ENCODE measurements around the gene SLC7A8. TPM values are rescaled to one million over a fixed set of nuclear protein-coding genes. Genes with fewer than 3 reads are reported as not detected.

The SLC7A8 gene
- polyA plus RNA-seq, 1 donor (not counting 4 experiments of a cell fraction or from before 2014, with no cell fraction given) = 29.1 TPM

DNA sequence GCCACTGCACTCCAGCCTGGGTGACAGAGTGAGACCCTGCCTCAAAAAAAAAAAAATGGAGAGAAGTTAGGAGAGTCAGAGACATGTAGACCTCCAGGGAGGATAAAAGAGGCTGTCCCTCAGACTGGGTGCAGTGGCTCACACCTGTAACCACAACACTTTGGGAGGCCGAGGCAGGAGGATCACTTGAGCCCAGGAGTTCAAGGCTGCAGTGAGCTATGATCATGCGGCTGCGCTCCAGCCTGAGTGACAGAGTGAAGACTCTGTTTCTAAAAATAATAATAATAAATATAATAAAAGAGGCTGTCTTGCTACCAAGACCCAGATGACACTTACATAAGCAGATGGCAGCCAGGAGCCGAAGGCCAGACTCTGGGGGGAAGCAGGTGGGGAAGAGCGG, 18.5 kb downstream of the SLC7A8 start:
- H3K27me3 ChIP-seq (ENCODE audit: control insufficient read depth, extremely low read depth, insufficient read depth, low read length) = no peaks in the 10 kb centered on the region
- no peak for TF ChIP-seq EZH2 (IDR thresholded peaks at IDR 0.05; ENCODE audit: low read length)
- TF ChIP-seq, protein P1, sequence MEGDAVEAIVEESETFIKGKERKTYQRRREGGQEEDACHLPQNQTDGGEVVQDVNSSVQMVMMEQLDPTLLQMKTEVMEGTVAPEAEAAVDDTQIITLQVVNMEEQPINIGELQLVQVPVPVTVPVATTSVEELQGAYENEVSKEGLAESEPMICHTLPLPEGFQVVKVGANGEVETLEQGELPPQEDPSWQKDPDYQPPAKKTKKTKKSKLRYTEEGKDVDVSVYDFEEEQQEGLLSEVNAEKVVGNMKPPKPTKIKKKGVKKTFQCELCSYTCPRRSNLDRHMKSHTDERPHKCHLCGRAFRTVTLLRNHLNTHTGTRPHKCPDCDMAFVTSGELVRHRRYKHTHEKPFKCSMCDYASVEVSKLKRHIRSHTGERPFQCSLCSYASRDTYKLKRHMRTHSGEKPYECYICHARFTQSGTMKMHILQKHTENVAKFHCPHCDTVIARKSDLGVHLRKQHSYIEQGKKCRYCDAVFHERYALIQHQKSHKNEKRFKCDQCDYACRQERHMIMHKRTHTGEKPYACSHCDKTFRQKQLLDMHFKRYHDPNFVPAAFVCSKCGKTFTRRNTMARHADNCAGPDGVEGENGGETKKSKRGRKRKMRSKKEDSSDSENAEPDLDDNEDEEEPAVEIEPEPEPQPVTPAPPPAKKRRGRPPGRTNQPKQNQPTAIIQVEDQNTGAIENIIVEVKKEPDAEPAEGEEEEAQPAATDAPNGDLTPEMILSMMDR (optimal IDR thresholded peaks at IDR 0.05 in 1 of 3, IDR thresholded peaks at IDR 0.05 in 1 of 3, conservative IDR thresholded peaks at IDR 0.05 in 1 of 3; ENCODE audit: extremely low read depth in 1 of 3, insufficient read depth in 2 of 3, low read length in 3 of 3) = no peak
- H3K79me2 ChIP-seq (ENCODE audit: control insufficient read depth, insufficient read depth, low read length) = no peaks in the 10 kb centered on the region
- no peak for FAIRE-seq
- H4K20me1 ChIP-seq (ENCODE audit: control insufficient read depth, extremely low read depth, insufficient read depth, low read length) = no peaks in the 10 kb centered on the region
- DNase-seq (ENCODE audit: low read depth, low spot score) = no peak
- dilution Hi-C loops (cut with MboI; ENCODE audit: extremely low pct_ligation_motif_present, low sequenced_read_pairs) = no loop called here
- H3K4me2 ChIP-seq (ENCODE audit: control insufficient read depth, extremely low read depth, insufficient read depth, low read depth, low read length) = no peak overlapping the region
- peaks cover 11% of the 10 kb centered on the region for H3K4me1 ChIP-seq (ENCODE audit: control insufficient read depth, extremely low read depth, insufficient read depth, low read length)
- H3K9ac ChIP-seq (ENCODE audit: control insufficient read depth, extremely low read depth, insufficient read depth, low read length) = no peak overlapping the region
- H3K4me3 ChIP-seq (ENCODE audit: control insufficient read depth in 2 of 3, extremely low read depth in 1 of 3, insufficient read depth in 2 of 3, low read depth in 1 of 3, low read length in 3 of 3) = no peak overlapping the region
- H3K36me3 ChIP-seq (ENCODE audit: control insufficient read depth in 2 of 2, extremely low read depth in 1 of 2, insufficient read depth in 2 of 2, low read length in 2 of 2) = peaks cover 0 to 21% of the 10 kb centered on the region in 2 experiments
- no peak overlapping the region for H3K27ac ChIP-seq (ENCODE audit: control insufficient read depth, insufficient read depth, low read length)
- H3K9me3 ChIP-seq (ENCODE audit: control insufficient read depth, low read depth, low read length) = no peaks in the 10 kb centered on the region
- no peaks in the 10 kb centered on the region for H3K9me1 ChIP-seq (ENCODE audit: control insufficient read depth, extremely low read depth, insufficient read depth, low read length)
- H2AFZ ChIP-seq (ENCODE audit: control insufficient read depth, low read length) = no peak overlapping the region

DNA sequence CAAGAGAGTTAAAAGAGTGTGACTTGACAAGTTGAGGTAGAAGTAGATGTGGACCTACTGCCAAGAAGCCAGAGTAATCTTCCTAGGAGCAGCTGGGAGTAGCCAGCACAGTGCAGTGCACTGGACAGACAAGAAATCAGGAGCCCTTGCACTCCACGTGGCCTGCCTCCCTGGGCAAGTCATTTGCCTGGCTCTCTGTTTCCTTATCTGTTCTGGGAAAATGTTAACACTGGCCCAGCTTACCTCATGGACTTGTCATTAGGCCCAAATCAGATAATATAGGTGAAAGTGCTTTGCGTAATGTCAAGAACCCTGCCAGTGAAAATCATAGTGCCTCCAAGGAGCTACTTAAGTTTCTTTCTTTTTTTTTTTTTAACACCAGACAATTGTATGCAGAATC, 19.2 kb downstream of the SLC7A8 start:
- Histone ChIP-seq H3K4me2 (ENCODE audit: control insufficient read depth, extremely low read depth, insufficient read depth, low read depth, low read length) (no peak overlapping the region), H3K9ac (ENCODE audit: control insufficient read depth, extremely low read depth, insufficient read depth, low read length) (no peak overlapping the region), H3K27me3 (ENCODE audit: control insufficient read depth, extremely low read depth, insufficient read depth, low read length) (no peaks in the 10 kb centered on the region), H3K27ac (ENCODE audit: control insufficient read depth, insufficient read depth, low read length) (no peak overlapping the region), H3K79me2 (ENCODE audit: control insufficient read depth, insufficient read depth, low read length) (no peaks in the 10 kb centered on the region), H3K36me3 (ENCODE audit: control insufficient read depth in 2 of 2, extremely low read depth in 1 of 2, insufficient read depth in 2 of 2, low read length in 2 of 2) (peaks cover 0 to 23% of the 10 kb centered on the region in 2 experiments), H3K4me1 (ENCODE audit: control insufficient read depth, extremely low read depth, insufficient read depth, low read length) (peaks cover 10% of the 10 kb centered on the region), H3K9me1 (ENCODE audit: control insufficient read depth, extremely low read depth, insufficient read depth, low read length) (no peaks in the 10 kb centered on the region), H3K9me3 (ENCODE audit: control insufficient read depth, low read depth, low read length) (no peaks in the 10 kb centered on the region), H2AFZ (ENCODE audit: control insufficient read depth, low read length) (no peak overlapping the region), H4K20me1 (ENCODE audit: control insufficient read depth, extremely low read depth, insufficient read depth, low read length) (no peaks in the 10 kb centered on the region), H3K4me3 (ENCODE audit: control insufficient read depth in 2 of 3, extremely low read depth in 1 of 3, insufficient read depth in 2 of 3, low read depth in 1 of 3, low read length in 3 of 3) (no peak overlapping the region)
- no peak for FAIRE-seq
- no peak for DNase-seq (ENCODE audit: low read depth, low spot score)
- TF ChIP-seq EZH2 (IDR thresholded peaks at IDR 0.05; ENCODE audit: low read length) = no peak
- TF ChIP-seq, protein P1 (optimal IDR thresholded peaks at IDR 0.05 in 1 of 3, IDR thresholded peaks at IDR 0.05 in 1 of 3, conservative IDR thresholded peaks at IDR 0.05 in 1 of 3; ENCODE audit: extremely low read depth in 1 of 3, insufficient read depth in 2 of 3, low read length in 3 of 3) = no peak
- dilution Hi-C loops (cut with MboI; ENCODE audit: extremely low pct_ligation_motif_present, low sequenced_read_pairs) = no loop called here

All from keratinocyte (primary cell).